ENCODE data around the gene BCR. TPM values are rescaled to one million over a fixed set of nuclear protein-coding genes. Genes with fewer than 3 reads are reported as not detected.

BCR gene
- total and polyA plus RNA-seq, 2 of the 8 experiments (the other 6 are each of a cell fraction or from before 2014, with no cell fraction given): 66.7 to 130 TPM

GRCh38 chr22:23196165-23196564, 15.9 kb downstream of the BCR start (continued):
- TF ChIP-seq RFX5 (IDR thresholded peaks at IDR 0.05; ENCODE audit: borderline replicate concordance, low read depth, low read length) (no peak), RNF2 (IDR thresholded peaks at IDR 0.05; ENCODE audit: borderline replicate concordance, low read depth, low read length, missing control alignments, poor library complexity, severe bottlenecking) (no peak)

All from H1 (cell line).